HepG2 (cell line): ENCODE data around the gene ORC3. TPM values are rescaled to one million over a fixed set of nuclear protein-coding genes. Genes with fewer than 3 reads are reported as not detected.
A peak's percentile ranks its signal among the peaks of the same experiment; 100 is the strongest.

Experiments
- ETV6 ChIP-seq: sonication (generic); formaldehyde crosslinking; conservative IDR thresholded peaks from 2 replicates; pipeline ENCODE4 v1.4.0; 2020; ENCODE audit warnings: missing genetic modification reagents
- HDAC6 ChIP-seq: fragments of 200-600 bp; sonication (generic); IDR thresholded peaks from 2 replicates; pipeline ENCODE4 v1.7.0; 2017; ENCODE audit warnings: mild to moderate bottlenecking, antibody characterized with exemption, low read length, low read depth
- KDM2A ChIP-seq: sonication (generic); formaldehyde crosslinking; IDR thresholded peaks from 2 replicates; pipeline ENCODE4 v1.4.0; 2020; ENCODE audit warnings: low read depth, missing genetic modification reagents, borderline replicate concordance
- KLF16 ChIP-seq, 2 experiments: sonication (generic) in 1 of 2; formaldehyde crosslinking in 1 of 2; IDR thresholded peaks; 2 replicates each; pipeline versions ENCODE4 v1.6.1 to v1.8.0; 2016 to 2023; ENCODE audit warnings: missing genetic modification reagents in 2 of 2, missing compliant biosample characterization in 1 of 2
- NFAT5 ChIP-seq: sonication (generic); formaldehyde crosslinking; IDR thresholded peaks from 2 replicates; pipeline ENCODE4 v1.4.0; 2020; ENCODE audit warnings: missing genetic modification reagents
- PLRG1 ChIP-seq: fragments of 450-650 bp; conservative IDR thresholded peaks from 2 replicates; pipeline ENCODE4 v1.6.1; 2016
- POGZ ChIP-seq: sonication (generic); formaldehyde crosslinking; IDR thresholded peaks from 2 replicates; pipeline ENCODE4 v1.4.0; 2020; ENCODE audit warnings: mild to moderate bottlenecking, missing genetic modification reagents
- RORA ChIP-seq: sonication (generic); formaldehyde crosslinking; IDR thresholded peaks from 2 replicates; pipeline ENCODE4 v1.5.0; 2020; ENCODE audit warnings: mild to moderate bottlenecking, missing genetic modification reagents, moderate library complexity
- ZBTB49 ChIP-seq: sonication (generic); formaldehyde crosslinking; IDR thresholded peaks from 2 replicates; pipeline ENCODE4 v1.4.0; 2020; ENCODE audit warnings: missing genetic modification reagents, borderline replicate concordance
- ZBTB7A ChIP-seq: sonication (generic); formaldehyde crosslinking; IDR thresholded peaks from 2 replicates; pipeline ENCODE4 v1.8.0; 2022; ENCODE audit warnings: mild to moderate bottlenecking, missing genetic modification reagents
- ZBTB7B ChIP-seq: sonication (generic); formaldehyde crosslinking; IDR thresholded peaks from 2 replicates; pipeline ENCODE4 v1.4.0; 2020; ENCODE audit warnings: missing genetic modification reagents
- ZFP1 ChIP-seq: IDR thresholded peaks from 2 replicates; pipeline ENCODE4 v1.6.1; 2016
- ZFP36L1 ChIP-seq: sonication (generic); formaldehyde crosslinking; IDR thresholded peaks from 2 replicates; pipeline ENCODE4 v1.8.0; 2022; ENCODE audit warnings: mild to moderate bottlenecking, missing genetic modification reagents, moderate library complexity
- ZNF33B ChIP-seq: sonication (generic); formaldehyde crosslinking; IDR thresholded peaks from 2 replicates; pipeline ENCODE4 v1.5.1; 2020; ENCODE audit warnings: mild to moderate bottlenecking, missing genetic modification reagents
- ZNF44 ChIP-seq: sonication (generic); formaldehyde crosslinking; IDR thresholded peaks from 2 replicates; pipeline ENCODE4 v1.5.1; 2020; ENCODE audit warnings: mild to moderate bottlenecking, missing genetic modification reagents
- ZNF564 ChIP-seq: sonication (generic); formaldehyde crosslinking; IDR thresholded peaks from 2 replicates; pipeline ENCODE4 v1.8.1; 2023; ENCODE audit warnings: mild to moderate bottlenecking, missing genetic modification reagents
- ZNF597 ChIP-seq: sonication (generic); formaldehyde crosslinking; IDR thresholded peaks from 2 replicates; pipeline ENCODE4 v1.5.0; 2020; ENCODE audit warnings: missing genetic modification reagents
- ZNF770 ChIP-seq: sonication (generic); formaldehyde crosslinking; IDR thresholded peaks from 2 replicates; pipeline ENCODE4 v1.5.0; 2020; ENCODE audit warnings: mild to moderate bottlenecking, missing genetic modification reagents
- polyA plus RNA-seq, 8 experiments: library from polyadenylated mRNA; depleted of rRNA in 3 of 8; stranded (reverse) in 7 of 8; unstranded in 1 of 8; fragments of >200 nt; fragmentation: Illumina TruSeq in 4 of 8; extraction: Trizol in 4 of 8; gene quantifications; 2 replicates each; pipeline versions ENCODE4 v1.2.1 to v1.2.3, GENCODE V29; 2011 to 2016; ENCODE audit warnings: low read depth in 4 of 8, missing spikeins in 1 of 8, mixed read lengths in 1 of 8; ENCODE audit not compliant: insufficient read depth in 1 of 8
- total RNA-seq, 5 experiments: library from RNA; depleted of rRNA; stranded (reverse); fragments of >200 nt; fragmentation: Illumina TruSeq; extraction: Trizol; gene quantifications; 2 replicates each; pipeline ENCODE4 v1.2.3, GENCODE V29; 2016; ENCODE audit warnings: low read depth in 1 of 5

Gene ORC3
- total and polyA plus RNA-seq, 2 of the 13 experiments (the other 11 are each of a cell fraction or from before 2014, with no cell fraction given), result 21.8 to 43.5 TPM

GRCh38 chr6:87589693-87590416 is at the start of gene ORC3, which contains the start of gene RARS2 (continued):
- TF ChIP-seq HDAC6 (no peak), RORA (no peak), ZBTB7A (CRISPR knock-in tag) (no peak; the same call in 1 of the 2 replicates), PLRG1 (no peak), ZFP1 (CRISPR knock-in tag) (no peak; the same call in 1 of the 2 replicates), POGZ (CRISPR knock-in tag) (peak; percentile 94), ZBTB49 (CRISPR knock-in tag) (no peak), KLF16 (CRISPR knock-in tag; IDR thresholded peaks at IDR 0.05) (peak in 1 of 2 experiments; percentile 97; a peak in 2 of 4 replicates), KDM2A (peak; percentile 86), ETV6 (CRISPR knock-in tag) (peak; percentile 76; the same call in 1 of the 2 replicates), ZFP36L1 (CRISPR knock-in tag) (peak; percentile 76; the same call in 1 of the 2 replicates), ZNF597 (CRISPR knock-in tag) (no peak), ZNF33B (no peak), ZNF564 (CRISPR knock-in tag) (0 out of 2 replicates have a peak, but pooled peaks have one; percentile 36), ZNF44 (CRISPR knock-in tag) (no peak; the same call in 1 of the 2 replicates), ZNF770 (CRISPR knock-in tag) (peak; percentile 44; the same call in 1 of the 2 replicates), ZBTB7B (CRISPR knock-in tag) (no peak), NFAT5 (CRISPR knock-in tag) (no peak)
